GM19238 (cell line): Measurements from ENCODE around the gene PRSS27.

ENCODE experiments used
- DNase-seq: peaks from one replicate; pipeline ENCODE4 v3.0.0; 2011; ENCODE audit warnings: low spot score; ENCODE audit not compliant: insufficient read length

Gene PRSS27

GRCh38 chr16:2751577-2752034, 31.6 kb upstream of the PRSS27 start:
- DNase-seq = peak; percentile 84

GRCh38 chr16:2749936-2750335, 29.9 kb upstream of the PRSS27 start:
- no peak for DNase-seq

GRCh38 chr16:2749476-2749875, 29.5 kb upstream of the PRSS27 start:
- no peak for DNase-seq

- DNase-seq = no peak
Observed at GRCh38 chr16:2748757-2749455, 28.9 kb upstream of the PRSS27 start.

- no peak for DNase-seq
Observed at GRCh38 chr16:2745961-2746360, 25.9 kb upstream of the PRSS27 start.

- no peak for DNase-seq
Observed at GRCh38 chr16:2745116-2745890, 25.3 kb upstream of the PRSS27 start.

- no peak for DNase-seq
Observed at GRCh38 chr16:2744711-2745110, 24.7 kb upstream of the PRSS27 start.

- DNase-seq = no peak
Observed at GRCh38 chr16:2743007-2743810, 23.2 kb upstream of the PRSS27 start.

- no peak for DNase-seq
Observed at GRCh38 chr16:2742323-2743006, 22.4 kb upstream of the PRSS27 start.

- no peak for DNase-seq
Observed at GRCh38 chr16:2741168-2741567, 21.1 kb upstream of the PRSS27 start.

- no peak for DNase-seq
Observed at GRCh38 chr16:2740476-2740875, 20.5 kb upstream of the PRSS27 start.

GRCh38 chr16:2739625-2740430, 19.8 kb upstream of the PRSS27 start:
- no peak for DNase-seq

GRCh38 chr16:2738615-2739014, 18.6 kb upstream of the PRSS27 start:
- DNase-seq = no peak

- DNase-seq = no peak
Observed at GRCh38 chr16:2737895-2738418, 17.9 kb upstream of the PRSS27 start.

GRCh38 chr16:2737238-2737605, 17.2 kb upstream of the PRSS27 start:
- DNase-seq = no peak

GRCh38 chr16:2736476-2737237, 16.6 kb upstream of the PRSS27 start:
- no peak for DNase-seq

GRCh38 chr16:2734844-2735515, 15.0 kb upstream of the PRSS27 start:
- no peak for DNase-seq

- no peak for DNase-seq
Observed at GRCh38 chr16:2728034-2728433, 8.0 kb upstream of the PRSS27 start.

GRCh38 chr16:2726923-2727322, 6.9 kb upstream of the PRSS27 start:
- no peak for DNase-seq
